Fibroblast of skin of scalp (primary cell): Measurements from ENCODE around the gene NPL.

ENCODE experiments used
- DNase-seq: peaks from one replicate; pipeline ENCODE4 v3.0.0-alpha.2; 2013

Gene NPL

DNA sequence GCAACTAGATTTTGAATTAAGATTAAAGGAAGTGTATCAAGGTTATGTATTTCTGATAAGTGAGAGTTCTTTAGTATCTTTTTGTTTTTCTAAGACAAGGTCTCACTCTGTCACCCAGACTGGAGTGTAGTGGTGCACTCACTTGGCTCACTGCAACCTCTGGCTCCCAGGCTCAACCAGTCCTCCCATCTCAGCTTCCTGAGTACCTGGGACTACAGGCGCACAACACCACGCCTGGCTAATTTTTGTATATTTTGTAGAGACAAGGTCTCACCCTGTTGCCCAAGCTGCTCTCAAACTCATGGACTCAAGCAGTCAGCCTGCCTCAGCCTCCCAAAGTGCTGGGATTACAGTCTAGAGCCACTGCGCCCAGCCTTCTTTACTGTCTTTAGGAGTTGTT lies 83.3 kb downstream of the NPL start:
- no peak for DNase-seq

DNA sequence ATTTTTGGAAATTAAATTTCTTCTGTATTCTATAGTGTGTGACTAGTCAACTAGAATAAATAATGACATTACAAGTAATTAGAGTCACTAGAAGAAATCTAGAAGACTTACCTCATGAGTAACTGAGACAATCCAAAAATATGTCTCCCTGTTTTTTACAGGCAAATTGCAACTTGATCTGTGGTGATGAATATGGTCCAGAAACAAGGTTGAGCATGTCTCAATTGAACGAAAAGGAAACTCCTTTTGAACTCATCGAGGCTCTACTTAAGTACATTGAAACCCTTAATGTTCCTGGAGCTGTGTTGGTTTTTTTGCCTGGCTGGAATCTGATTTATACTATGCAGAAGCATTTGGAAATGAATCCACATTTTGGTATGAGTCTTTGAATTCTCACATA lies 86.3 kb downstream of the NPL start:
- DNase-seq = no peak

- DNase-seq = no peak
These were observed 87.8 kb downstream of the NPL start for GRCh38 chr1:182877331-182877730.

DNA sequence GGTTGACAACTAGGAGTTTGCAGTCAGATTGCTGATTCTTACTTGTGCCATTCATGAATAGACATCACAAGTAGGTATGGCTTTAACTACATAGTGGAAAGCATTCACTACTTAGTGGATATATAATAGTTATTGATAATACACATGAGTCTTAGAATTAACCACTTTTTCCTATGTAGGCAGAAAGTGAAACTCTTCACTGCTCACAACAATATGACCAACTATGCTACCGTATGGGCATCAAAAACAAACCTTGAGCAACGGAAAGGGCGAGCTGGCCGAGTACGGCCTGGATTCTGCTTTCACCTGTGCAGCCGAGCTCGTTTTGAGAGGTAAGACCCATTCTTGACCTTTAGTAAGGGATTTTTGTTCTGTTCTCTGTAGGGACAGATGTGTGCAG lies 88.3 kb downstream of the NPL start:
- no peak for DNase-seq
